ENCODE measurements around the gene MRAP.

Gene MRAP

DNA sequence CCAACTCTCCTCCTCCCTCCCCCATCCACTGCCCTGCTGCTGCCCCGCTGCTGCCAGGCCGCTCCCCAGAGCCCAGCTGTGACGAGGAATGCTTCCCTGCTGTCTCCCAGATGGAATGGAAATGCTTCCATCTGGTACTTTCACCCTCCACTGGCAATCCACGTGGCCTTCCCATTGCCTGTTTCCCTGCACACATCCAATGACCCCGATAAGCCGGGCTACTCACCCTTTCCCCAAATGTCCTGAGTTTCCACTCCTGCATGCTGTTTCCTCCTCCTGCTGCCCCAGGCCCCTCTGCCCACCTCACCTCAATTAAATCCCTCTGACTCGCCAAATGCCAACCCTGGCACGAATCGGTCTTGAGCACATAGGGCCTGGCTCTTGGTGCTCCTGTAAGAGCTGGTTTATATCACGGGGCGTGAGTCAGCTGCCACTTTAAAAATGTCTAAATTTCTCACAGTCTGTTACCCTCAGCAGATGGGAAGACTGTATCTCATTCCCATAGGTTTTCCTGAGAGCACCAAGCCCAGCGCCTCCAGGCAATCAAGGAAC, 36.4 kb downstream of the MRAP start:
- DNase-seq (ENCODE audit: low read depth): no peak
- H3K4me3 ChIP-seq (ENCODE audit: control insufficient read depth, low read depth, low read length): no peak overlapping the region
- TF ChIP-seq, protein P1, sequence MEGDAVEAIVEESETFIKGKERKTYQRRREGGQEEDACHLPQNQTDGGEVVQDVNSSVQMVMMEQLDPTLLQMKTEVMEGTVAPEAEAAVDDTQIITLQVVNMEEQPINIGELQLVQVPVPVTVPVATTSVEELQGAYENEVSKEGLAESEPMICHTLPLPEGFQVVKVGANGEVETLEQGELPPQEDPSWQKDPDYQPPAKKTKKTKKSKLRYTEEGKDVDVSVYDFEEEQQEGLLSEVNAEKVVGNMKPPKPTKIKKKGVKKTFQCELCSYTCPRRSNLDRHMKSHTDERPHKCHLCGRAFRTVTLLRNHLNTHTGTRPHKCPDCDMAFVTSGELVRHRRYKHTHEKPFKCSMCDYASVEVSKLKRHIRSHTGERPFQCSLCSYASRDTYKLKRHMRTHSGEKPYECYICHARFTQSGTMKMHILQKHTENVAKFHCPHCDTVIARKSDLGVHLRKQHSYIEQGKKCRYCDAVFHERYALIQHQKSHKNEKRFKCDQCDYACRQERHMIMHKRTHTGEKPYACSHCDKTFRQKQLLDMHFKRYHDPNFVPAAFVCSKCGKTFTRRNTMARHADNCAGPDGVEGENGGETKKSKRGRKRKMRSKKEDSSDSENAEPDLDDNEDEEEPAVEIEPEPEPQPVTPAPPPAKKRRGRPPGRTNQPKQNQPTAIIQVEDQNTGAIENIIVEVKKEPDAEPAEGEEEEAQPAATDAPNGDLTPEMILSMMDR (conservative IDR thresholded peaks at IDR 0.05; ENCODE audit: control insufficient read depth, insufficient read depth, low read depth, low read length): no peak

DNA sequence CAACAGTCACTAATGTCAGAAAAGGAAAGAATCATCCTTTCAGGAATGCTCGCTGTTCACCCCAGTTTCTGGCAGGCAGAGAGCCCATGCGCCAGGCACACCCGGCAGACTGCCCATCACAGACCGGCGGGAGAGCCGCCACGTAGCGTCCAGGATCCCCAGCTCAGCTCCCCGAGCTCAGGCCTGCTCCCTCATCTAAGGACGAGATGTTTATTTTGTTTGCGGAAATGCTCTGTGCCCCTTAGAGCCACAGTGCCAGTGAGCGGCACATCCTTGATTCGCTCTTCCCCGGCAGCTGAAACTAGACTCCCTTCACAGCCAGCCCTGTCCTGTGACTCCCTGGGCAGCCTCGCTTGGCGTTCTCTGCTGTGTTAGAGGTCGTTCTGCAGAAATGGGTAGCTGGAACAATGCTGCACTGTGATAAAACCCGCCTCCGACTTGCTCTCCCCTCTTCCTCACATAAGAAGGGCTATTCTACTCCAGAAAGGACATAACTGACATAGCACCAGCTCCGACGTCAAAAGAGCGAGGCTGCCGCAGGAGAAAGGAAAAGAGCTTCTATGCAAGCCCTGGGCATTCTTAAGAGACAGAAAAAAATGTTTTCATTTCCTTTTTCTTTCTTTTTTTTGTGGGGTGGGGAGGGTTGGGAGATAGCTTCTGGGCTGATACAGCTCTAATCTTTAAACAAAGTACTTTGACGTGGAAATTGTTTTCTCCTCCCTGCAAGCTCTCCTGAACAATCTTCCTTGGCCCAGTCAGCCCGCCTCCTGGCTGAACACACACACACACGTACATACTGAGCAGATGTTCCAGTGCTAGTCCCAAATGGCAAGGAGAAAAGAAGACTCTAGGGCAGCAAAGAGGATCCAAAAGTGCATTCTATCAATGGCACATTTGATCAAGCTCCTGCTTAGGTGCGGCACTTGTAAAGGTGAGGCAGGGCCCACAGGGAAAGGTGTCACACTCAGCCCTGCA, 37.2 kb downstream of the MRAP start:
- no peak overlapping the region for H3K4me3 ChIP-seq (ENCODE audit: control insufficient read depth, low read depth, low read length)
- TF ChIP-seq, protein P1 (conservative IDR thresholded peaks at IDR 0.05; ENCODE audit: control insufficient read depth, insufficient read depth, low read depth, low read length): no peak
- DNase-seq (ENCODE audit: low read depth): no peak

DNA sequence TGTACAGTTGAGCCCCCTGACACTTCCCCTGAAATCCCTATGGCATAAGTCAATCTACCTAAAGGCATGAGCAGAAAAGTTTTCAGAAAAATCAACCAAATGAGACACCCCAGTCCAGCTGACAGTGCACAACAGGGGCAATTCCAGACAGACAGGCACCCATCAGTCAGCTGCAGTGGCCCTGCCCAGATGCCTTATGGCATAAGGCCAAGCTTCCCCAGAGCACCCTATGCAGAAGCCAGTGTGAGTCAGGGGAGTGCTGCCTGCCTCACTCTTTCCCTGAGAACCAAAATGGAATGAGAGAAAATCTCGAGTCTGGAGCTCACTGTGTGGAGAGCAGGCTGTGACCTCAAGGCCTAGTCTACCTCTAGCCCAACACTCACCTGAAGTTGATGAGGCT, 38.1 kb downstream of the MRAP start:
- DNase-seq (ENCODE audit: low read depth): peak; percentile 24
- TF ChIP-seq, protein P1 (conservative IDR thresholded peaks at IDR 0.05; ENCODE audit: control insufficient read depth, insufficient read depth, low read depth, low read length): no peak

DNA sequence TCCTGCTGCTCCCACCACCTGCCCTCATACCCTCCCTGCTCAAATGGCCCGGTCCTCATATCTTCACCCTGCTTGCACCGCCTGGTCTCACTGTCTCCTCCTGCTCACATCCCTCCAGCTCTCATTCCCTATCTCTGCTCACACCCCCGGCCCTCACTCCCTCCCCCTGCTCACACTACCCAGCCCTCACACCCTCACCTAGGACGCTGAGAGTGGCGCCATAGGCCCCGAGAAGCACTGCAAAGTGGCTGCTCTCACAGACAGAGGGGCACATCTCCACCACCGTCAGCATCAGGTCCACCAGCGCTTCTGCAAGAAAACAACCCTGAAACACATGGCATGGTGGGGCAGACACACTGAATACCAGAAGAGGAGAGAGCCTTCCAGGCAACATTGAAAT, 38.6 kb downstream of the MRAP start:
- H3K4me3 ChIP-seq (ENCODE audit: control insufficient read depth, low read depth, low read length): no peak overlapping the region
- TF ChIP-seq, protein P1 (conservative IDR thresholded peaks at IDR 0.05; ENCODE audit: control insufficient read depth, insufficient read depth, low read depth, low read length): no peak
- no peak for DNase-seq (ENCODE audit: low read depth)

More for the DNA sequence above, 38.1 kb downstream of the MRAP start:
- no peak overlapping the region for H3K4me3 ChIP-seq (ENCODE audit: control insufficient read depth, low read depth, low read length)

DNA sequence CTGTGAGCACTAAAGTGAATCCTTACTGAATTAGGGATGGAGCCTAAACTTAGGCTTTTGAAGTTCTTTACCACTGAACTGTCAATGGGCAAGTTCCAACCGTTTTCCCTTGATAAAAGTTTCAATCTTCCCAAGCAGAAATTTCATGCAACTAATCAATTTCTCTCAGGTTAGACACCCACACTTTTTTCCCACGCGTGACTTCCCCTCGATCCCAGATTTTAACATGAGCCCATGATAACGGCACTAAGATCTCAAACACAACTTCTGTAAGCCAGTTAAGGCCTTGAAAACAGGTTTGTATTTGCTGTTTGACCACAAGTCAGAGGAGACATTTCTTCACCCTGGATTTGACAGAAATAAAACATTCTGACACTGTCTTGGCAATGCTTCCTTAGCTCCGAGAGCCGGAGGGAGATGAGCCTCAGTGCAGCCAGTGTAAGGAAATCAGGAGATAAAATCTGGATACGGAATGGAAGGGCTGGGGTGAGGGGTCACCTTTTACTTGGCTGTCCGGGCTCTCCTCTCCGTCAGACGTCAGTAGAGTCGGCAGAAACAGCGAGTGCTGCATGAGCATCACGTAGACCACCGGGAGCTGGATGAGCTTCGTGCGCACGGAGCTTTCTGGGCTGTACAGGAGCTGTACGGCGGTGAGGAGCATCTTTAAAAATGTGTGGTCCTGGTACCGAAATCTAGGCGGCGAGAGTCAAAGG, 39.7 kb downstream of the MRAP start:
- DNase-seq (ENCODE audit: low read depth): no peak
- TF ChIP-seq, protein P1 (conservative IDR thresholded peaks at IDR 0.05; ENCODE audit: control insufficient read depth, insufficient read depth, low read depth, low read length): no peak
- no peak overlapping the region for H3K4me3 ChIP-seq (ENCODE audit: control insufficient read depth, low read depth, low read length)
